Measurements from ENCODE around the gene CTNNBIP1.

CTNNBIP1 gene

GRCh38 chr1:9874959-9875635 lies 35.0 kb downstream of the CTNNBIP1 start:
- no peak for DNase-seq

- DNase-seq, result no peak
Measured at GRCh38 chr1:9874412-9874811, 35.7 kb downstream of the CTNNBIP1 start.

- DNase-seq, result no peak
Measured at GRCh38 chr1:9873992-9874391, 36.1 kb downstream of the CTNNBIP1 start.

- DNase-seq, result no peak
Measured at GRCh38 chr1:9873385-9873784, 36.7 kb downstream of the CTNNBIP1 start.

GRCh38 chr1:9872430-9873165 lies 37.5 kb downstream of the CTNNBIP1 start:
- DNase-seq, result no peak

- DNase-seq, result no peak
Measured at GRCh38 chr1:9871707-9872425, 38.2 kb downstream of the CTNNBIP1 start.

- no peak for DNase-seq
Measured at GRCh38 chr1:9871021-9871420, 39.0 kb downstream of the CTNNBIP1 start.

- no peak for DNase-seq
Measured at GRCh38 chr1:9870572-9870971, 39.5 kb downstream of the CTNNBIP1 start.

- DNase-seq, result no peak
Measured at GRCh38 chr1:9869831-9870251, 40.2 kb downstream of the CTNNBIP1 start.

GRCh38 chr1:9868244-9868590 lies 41.9 kb downstream of the CTNNBIP1 start:
- DNase-seq, result no peak

- no peak for DNase-seq
Measured at GRCh38 chr1:9867408-9868243, 42.4 kb downstream of the CTNNBIP1 start.

- DNase-seq, result no peak
Measured at GRCh38 chr1:9866836-9867235, 43.2 kb downstream of the CTNNBIP1 start.

- DNase-seq, result no peak
Measured at GRCh38 chr1:9865724-9866123, 44.3 kb downstream of the CTNNBIP1 start.

- DNase-seq, result no peak
Measured at GRCh38 chr1:9863371-9863770, 46.7 kb downstream of the CTNNBIP1 start.

GRCh38 chr1:9861360-9861759 lies 48.7 kb downstream of the CTNNBIP1 start:
- no peak for DNase-seq

- DNase-seq, result no peak
Measured at GRCh38 chr1:9860887-9861286, 49.2 kb downstream of the CTNNBIP1 start.

- DNase-seq, result no peak
Measured at GRCh38 chr1:9859281-9860014, 50.6 kb downstream of the CTNNBIP1 start.

- DNase-seq, result no peak
Measured at GRCh38 chr1:9858293-9859035, 51.6 kb downstream of the CTNNBIP1 start.

- DNase-seq, result no peak
Measured at GRCh38 chr1:9855186-9855585, 54.9 kb downstream of the CTNNBIP1 start.

- no peak for DNase-seq
Measured at GRCh38 chr1:9853249-9853595, 56.8 kb downstream of the CTNNBIP1 start.

GRCh38 chr1:9852410-9853248 lies 57.4 kb downstream of the CTNNBIP1 start:
- DNase-seq, result no peak
